A549 (cell line): ENCODE data around the gene MGLL. TPM values are rescaled to one million over a fixed set of nuclear protein-coding genes. Genes with fewer than 3 reads are reported as not detected.

Source experiments
- ATAC-seq, 2 experiments: fragments of 200-7000 bp in 1 of 2; fragments of >200 bp in 1 of 2; cut with Nextera tagmentation in 1 of 2; cut with Tn5 transposase in 1 of 2; 3 replicates each; pipeline versions ENCODE4 v1.8.0 to v1.9.1; 2018 to 2020; ENCODE audit warnings: mild to moderate bottlenecking in 1 of 2, moderate library complexity in 1 of 2
- CTCF ChIA-PET: fragments of 300-600 bp; sonication (Branson Sonifier 250); formaldehyde crosslinking; extraction: SDS; loops from one replicate; lab custom pipeline; 2021; ENCODE audit warnings: antibody characterized with exemption, inconsistent platforms; lab: Yijun Ruan, JAX
- POLR2A ChIA-PET: fragments of 350-600 bp; formaldehyde crosslinking; extraction: SDS; loops from one replicate; lab custom pipeline; 2021; ENCODE audit warnings: antibody characterized with exemption, inconsistent platforms; lab: Yijun Ruan, JAX
- DNase-seq, 2 experiments: peaks; one replicate each; pipeline versions ENCODE4 v3.0.0 to v3.0.0-alpha.2; 2011 to 2016; ENCODE audit warnings: low read depth in 1 of 2, low spot score in 1 of 2
- FAIRE-seq: peaks from 2 replicates; lab custom pipeline; 2011; peaks lifted over from hg19 to GRCh38; lab: Jason Lieb, UNC
- H3K27ac ChIP-seq, 2 experiments: fragments of >200 bp; sonication (Bioruptor Twin); formaldehyde crosslinking; 3 replicates each; pipeline ENCODE4 v1.5.1; 2016 to 2017
- H3K4me1 ChIP-seq: fragments of >200 bp; sonication (Bioruptor Twin); formaldehyde crosslinking; 3 replicates; pipeline ENCODE4 v1.6.1; 2016
- H3K4me2 ChIP-seq: fragments of >200 bp; sonication (Bioruptor Twin); formaldehyde crosslinking; 3 replicates; pipeline ENCODE4 v1.6.1; 2016
- H3K4me3 ChIP-seq: fragments of >200 bp; sonication (Bioruptor Twin); formaldehyde crosslinking; 3 replicates; pipeline ENCODE4 v1.5.1; 2016
- H3K9me3 ChIP-seq: fragments of >200 bp; sonication (Bioruptor Twin); formaldehyde crosslinking; 3 replicates; pipeline ENCODE4 v1.6.1; 2016
- CBX2 ChIP-seq: fragments of 200-600 bp; sonication (generic); IDR thresholded peaks from 2 replicates; pipeline ENCODE4 v1.6.1; 2016; ENCODE audit warnings: low read depth, mild to moderate bottlenecking, borderline replicate concordance
- CBX8 ChIP-seq: fragments of 200-600 bp; sonication (generic); IDR thresholded peaks from 2 replicates; pipeline ENCODE4 v1.6.1; 2016
- CEBPB ChIP-seq, 2 experiments: fragments of >200 bp in 1 of 2; sonication (Bioruptor Twin) in 1 of 2; formaldehyde crosslinking in 1 of 2; IDR thresholded peaks; 2 replicates each; pipeline ENCODE4 v1.6.1; 2012 to 2016
- EHF ChIP-seq: fragments of 250-450 bp; sonication (Bioruptor Pico); IDR thresholded peaks from 2 replicates; pipeline ENCODE4 v1.5.0; 2020; ENCODE audit warnings: mild to moderate bottlenecking
- ESRRA ChIP-seq: fragments of 150-350 bp; IDR thresholded peaks from 2 replicates; pipeline ENCODE4 v1.6.1; 2014; ENCODE audit warnings: mild to moderate bottlenecking, low read length, borderline replicate concordance
- FOSB ChIP-seq: fragments of 250-450 bp; sonication (Bioruptor Pico); IDR thresholded peaks from 2 replicates; pipeline ENCODE4 v1.5.0; 2020; ENCODE audit warnings: mild to moderate bottlenecking, moderate library complexity
- FOXS1 ChIP-seq: fragments of 250-450 bp; sonication (Bioruptor Pico); IDR thresholded peaks from 2 replicates; pipeline ENCODE4 v1.5.0; 2020; ENCODE audit warnings: mild to moderate bottlenecking, moderate library complexity
- HDAC2 ChIP-seq: fragments of 200-600 bp; sonication (generic); IDR thresholded peaks from 2 replicates; pipeline ENCODE4 v1.6.1; 2016
- HEYL ChIP-seq: fragments of 250-450 bp; sonication (Bioruptor Pico); IDR thresholded peaks from 2 replicates; pipeline ENCODE4 v1.8.0; 2021; ENCODE audit warnings: mild to moderate bottlenecking, moderate library complexity
- HOXA7 ChIP-seq: fragments of 250-450 bp; sonication (Bioruptor Pico); IDR thresholded peaks from 2 replicates; pipeline ENCODE4 v1.5.0; 2020; ENCODE audit warnings: mild to moderate bottlenecking, moderate library complexity
- HOXB5 ChIP-seq: fragments of 250-450 bp; sonication (Bioruptor Pico); IDR thresholded peaks from 2 replicates; pipeline ENCODE4 v1.5.0; 2020; ENCODE audit warnings: mild to moderate bottlenecking, moderate library complexity
- JUNB ChIP-seq: fragments of >200 bp; sonication (Bioruptor Twin); formaldehyde crosslinking; IDR thresholded peaks from 2 replicates; pipeline ENCODE4 v1.6.1; 2016
- MAFK ChIP-seq: fragments of 450-650 bp; IDR thresholded peaks from 2 replicates; pipeline ENCODE4 v1.6.1; 2014; ENCODE audit not compliant: partially characterized antibody
- MAZ ChIP-seq: fragments of 150-350 bp; IDR thresholded peaks from 2 replicates; pipeline ENCODE4 v1.6.1; 2014; ENCODE audit warnings: antibody characterized with exemption, low read depth, low read length, borderline replicate concordance
- MYC ChIP-seq: IDR thresholded peaks from 2 replicates; pipeline ENCODE4 v1.6.1; 2012; ENCODE audit warnings: mild to moderate bottlenecking, inconsistent platforms, low read length, improper control_type of control experiment, borderline replicate concordance
- NR3C1 ChIP-seq: fragments of >200 bp; sonication (Bioruptor Twin); formaldehyde crosslinking; IDR thresholded peaks from 3 replicates; pipeline ENCODE4 v1.6.1; 2017
- PHF8 ChIP-seq: fragments of 200-600 bp; sonication (generic); IDR thresholded peaks from 2 replicates; pipeline ENCODE4 v1.6.1; 2016; ENCODE audit warnings: low read depth, mild to moderate bottlenecking, antibody characterized with exemption, moderate library complexity, borderline replicate concordance
- RAD21 ChIP-seq, 2 experiments: fragments of >200 bp in 1 of 2; sonication (Bioruptor Twin) in 1 of 2; formaldehyde crosslinking in 1 of 2; IDR thresholded peaks in 1 of 2; conservative IDR thresholded peaks in 1 of 2; 2 replicates in 1 of 2; 3 replicates in 1 of 2; pipeline ENCODE4 v1.6.1; 2012 to 2018; ENCODE audit warnings: inconsistent platforms in 1 of 2
- RARB ChIP-seq: fragments of 250-450 bp; sonication (Bioruptor Pico); IDR thresholded peaks from 2 replicates; pipeline ENCODE4 v1.8.0; 2021; ENCODE audit warnings: mild to moderate bottlenecking, moderate library complexity
- RFX5 ChIP-seq: fragments of 450-650 bp; IDR thresholded peaks from 2 replicates; pipeline ENCODE4 v1.7.1; 2014; ENCODE audit warnings: antibody characterized with exemption, mild to moderate bottlenecking, moderate library complexity
- TFCP2L1 ChIP-seq: fragments of 250-450 bp; sonication (Bioruptor Pico); IDR thresholded peaks from 2 replicates; pipeline ENCODE4 v1.5.0; 2021; ENCODE audit warnings: mild to moderate bottlenecking
- TP53 ChIP-seq: fragments of 250-450 bp; sonication (Bioruptor Pico); IDR thresholded peaks from 2 replicates; pipeline ENCODE4 v1.5.0; 2021; ENCODE audit warnings: mild to moderate bottlenecking, moderate library complexity
- ZNF302 ChIP-seq: fragments of 250-450 bp; sonication (Bioruptor Pico); IDR thresholded peaks from 2 replicates; pipeline ENCODE4 v1.9.0; 2021; ENCODE audit warnings: inconsistent platforms, mild to moderate bottlenecking, moderate library complexity
- WGBS: methylation state at CpG from one replicate; pipeline ENCODE4 v1.1.6; 2017; ENCODE audit errors: missing lambda C conversion rate; 5-methylcytosine and 5-hydroxymethylcytosine counted together
- polyA plus RNA-seq, 4 experiments: library from polyadenylated mRNA; depleted of rRNA in 3 of 4; stranded (reverse); fragments of >200 nt; fragmentation: RNase III in 1 of 4; extraction: RNeasy Plus Mini Kit Qiagen cat#74134 plus additional on column Dnase treatment in 1 of 4; gene quantifications; 2 replicates in 3 of 4; 3 replicates in 1 of 4; pipeline ENCODE4 v1.2.3, GENCODE V29; 2011 to 2017
- TF ChIP-seq, protein P1 (sequence below): fragments of 200-600 bp; sonication (generic); IDR thresholded peaks from 2 replicates; pipeline ENCODE4 v1.6.1; 2016; ENCODE audit warnings: antibody characterized with exemption, mild to moderate bottlenecking, moderate library complexity
- TF ChIP-seq, protein P2 (sequence below): IDR thresholded peaks from 2 replicates; pipeline ENCODE4 v1.6.1; 2012
- TF ChIP-seq, protein P3 (sequence below): fragments of 450-650 bp; IDR thresholded peaks from 2 replicates; pipeline ENCODE4 v1.6.1; 2014; ENCODE audit warnings: antibody characterized with exemption
- TF ChIP-seq, protein P4 (sequence below): fragments of >200 bp; sonication (Bioruptor Twin); formaldehyde crosslinking; IDR thresholded peaks from 2 replicates; pipeline ENCODE4 v1.6.1; 2016
- TF ChIP-seq, protein P5 (sequence below): IDR thresholded peaks from 2 replicates; pipeline ENCODE4 v1.6.1; 2012
- TF ChIP-seq, protein P6 (sequence below): fragments of >200 bp; sonication (Bioruptor Twin); formaldehyde crosslinking; IDR thresholded peaks from 3 replicates; pipeline ENCODE4 v1.5.1; 2016

MGLL gene
- polyA plus RNA-seq, 2 of the 4 experiments (the other 2 are of a cell fraction): 38.5 to 41.5 TPM

DNA sequence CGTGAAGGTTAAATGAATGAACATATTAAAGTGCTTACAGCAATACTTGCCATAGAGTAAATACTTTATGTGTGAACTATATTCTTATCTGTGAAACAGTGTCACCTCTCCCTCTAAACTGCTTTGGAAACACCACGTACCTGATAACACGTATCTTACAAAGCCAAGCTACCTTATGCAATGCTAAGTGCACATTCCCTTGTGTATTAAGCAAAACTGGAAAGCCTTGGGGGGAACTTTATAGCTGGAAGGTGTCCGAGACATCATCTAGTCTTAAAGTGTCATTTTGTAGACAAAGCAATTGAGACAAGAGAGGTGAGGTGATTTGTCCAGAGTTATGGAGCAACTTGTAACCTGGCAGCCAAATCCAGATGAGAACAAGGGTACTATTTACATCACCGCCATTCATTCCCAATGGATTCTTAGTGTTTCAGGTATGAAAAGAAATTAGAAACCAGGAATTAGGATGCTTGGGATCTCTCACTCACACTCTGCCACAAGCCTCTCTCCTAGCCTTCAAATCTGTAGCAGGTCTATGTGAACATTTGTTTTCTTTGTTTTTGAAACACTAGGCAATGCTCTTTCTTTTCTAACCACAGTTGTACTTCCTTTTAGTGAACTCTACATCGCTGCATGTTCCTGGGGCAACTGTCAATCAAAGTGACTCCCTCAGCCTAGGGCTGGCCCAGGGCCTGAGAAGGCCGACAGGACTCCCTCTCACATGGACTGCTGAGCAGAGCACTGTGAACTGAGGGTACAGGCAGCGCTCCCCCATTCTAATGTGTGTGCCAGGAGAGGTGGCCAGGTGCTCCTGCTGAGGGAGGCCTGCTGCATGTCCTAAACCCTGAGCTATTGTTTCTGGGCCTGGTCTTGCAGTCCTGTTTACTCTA, 13.9 kb upstream of the MGLL start:
- no peak for ATAC-seq
- TF ChIP-seq RAD21 (conservative IDR thresholded peaks at IDR 0.05 in 1 of 2, IDR thresholded peaks at IDR 0.05 in 1 of 2) (no peak), ZNF302 (CRISPR knock-in tag) (no peak), HOXA7 (CRISPR knock-in tag) (no peak), JUNB (no peak), HOXB5 (CRISPR knock-in tag) (no peak), NR3C1 (no peak), CBX2 (no peak), MAFK (no peak), EHF (CRISPR knock-in tag) (no peak), HDAC2 (no peak), TP53 (CRISPR knock-in tag) (no peak), CBX8 (no peak), HEYL (CRISPR knock-in tag) (no peak), PHF8 (no peak), CEBPB (IDR thresholded peaks at IDR 0.05) (no peak)
- TF ChIP-seq, protein P1, sequence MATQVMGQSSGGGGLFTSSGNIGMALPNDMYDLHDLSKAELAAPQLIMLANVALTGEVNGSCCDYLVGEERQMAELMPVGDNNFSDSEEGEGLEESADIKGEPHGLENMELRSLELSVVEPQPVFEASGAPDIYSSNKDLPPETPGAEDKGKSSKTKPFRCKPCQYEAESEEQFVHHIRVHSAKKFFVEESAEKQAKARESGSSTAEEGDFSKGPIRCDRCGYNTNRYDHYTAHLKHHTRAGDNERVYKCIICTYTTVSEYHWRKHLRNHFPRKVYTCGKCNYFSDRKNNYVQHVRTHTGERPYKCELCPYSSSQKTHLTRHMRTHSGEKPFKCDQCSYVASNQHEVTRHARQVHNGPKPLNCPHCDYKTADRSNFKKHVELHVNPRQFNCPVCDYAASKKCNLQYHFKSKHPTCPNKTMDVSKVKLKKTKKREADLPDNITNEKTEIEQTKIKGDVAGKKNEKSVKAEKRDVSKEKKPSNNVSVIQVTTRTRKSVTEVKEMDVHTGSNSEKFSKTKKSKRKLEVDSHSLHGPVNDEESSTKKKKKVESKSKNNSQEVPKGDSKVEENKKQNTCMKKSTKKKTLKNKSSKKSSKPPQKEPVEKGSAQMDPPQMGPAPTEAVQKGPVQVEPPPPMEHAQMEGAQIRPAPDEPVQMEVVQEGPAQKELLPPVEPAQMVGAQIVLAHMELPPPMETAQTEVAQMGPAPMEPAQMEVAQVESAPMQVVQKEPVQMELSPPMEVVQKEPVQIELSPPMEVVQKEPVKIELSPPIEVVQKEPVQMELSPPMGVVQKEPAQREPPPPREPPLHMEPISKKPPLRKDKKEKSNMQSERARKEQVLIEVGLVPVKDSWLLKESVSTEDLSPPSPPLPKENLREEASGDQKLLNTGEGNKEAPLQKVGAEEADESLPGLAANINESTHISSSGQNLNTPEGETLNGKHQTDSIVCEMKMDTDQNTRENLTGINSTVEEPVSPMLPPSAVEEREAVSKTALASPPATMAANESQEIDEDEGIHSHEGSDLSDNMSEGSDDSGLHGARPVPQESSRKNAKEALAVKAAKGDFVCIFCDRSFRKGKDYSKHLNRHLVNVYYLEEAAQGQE: no peak
- TF ChIP-seq, protein P2, sequence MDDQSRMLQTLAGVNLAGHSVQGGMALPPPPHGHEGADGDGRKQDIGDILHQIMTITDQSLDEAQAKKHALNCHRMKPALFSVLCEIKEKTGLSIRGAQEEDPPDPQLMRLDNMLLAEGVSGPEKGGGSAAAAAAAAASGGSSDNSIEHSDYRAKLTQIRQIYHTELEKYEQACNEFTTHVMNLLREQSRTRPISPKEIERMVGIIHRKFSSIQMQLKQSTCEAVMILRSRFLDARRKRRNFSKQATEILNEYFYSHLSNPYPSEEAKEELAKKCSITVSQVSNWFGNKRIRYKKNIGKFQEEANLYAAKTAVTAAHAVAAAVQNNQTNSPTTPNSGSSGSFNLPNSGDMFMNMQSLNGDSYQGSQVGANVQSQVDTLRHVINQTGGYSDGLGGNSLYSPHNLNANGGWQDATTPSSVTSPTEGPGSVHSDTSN: no peak
- TF ChIP-seq, protein P3, sequence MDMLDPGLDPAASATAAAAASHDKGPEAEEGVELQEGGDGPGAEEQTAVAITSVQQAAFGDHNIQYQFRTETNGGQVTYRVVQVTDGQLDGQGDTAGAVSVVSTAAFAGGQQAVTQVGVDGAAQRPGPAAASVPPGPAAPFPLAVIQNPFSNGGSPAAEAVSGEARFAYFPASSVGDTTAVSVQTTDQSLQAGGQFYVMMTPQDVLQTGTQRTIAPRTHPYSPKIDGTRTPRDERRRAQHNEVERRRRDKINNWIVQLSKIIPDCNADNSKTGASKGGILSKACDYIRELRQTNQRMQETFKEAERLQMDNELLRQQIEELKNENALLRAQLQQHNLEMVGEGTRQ: no peak

DNA sequence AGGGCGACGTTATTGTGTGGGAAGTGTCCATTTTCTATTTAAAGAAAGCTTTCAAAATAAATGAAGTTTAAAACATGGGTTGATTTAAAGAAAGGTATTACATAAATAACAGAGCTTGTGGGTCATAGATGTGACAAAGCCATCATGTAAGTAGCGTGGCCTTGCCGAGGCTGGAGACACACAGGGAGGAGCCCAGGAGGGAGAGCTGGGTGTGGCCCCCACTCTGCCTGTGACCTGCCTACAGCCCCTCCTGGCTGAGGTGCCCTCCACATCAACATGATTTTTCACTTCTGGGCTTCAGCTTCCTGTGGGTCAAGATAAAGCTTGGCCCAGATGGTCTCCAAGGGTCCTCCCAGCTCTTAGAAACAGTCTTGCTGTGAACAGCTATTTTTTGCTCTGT, 12.5 kb upstream of the MGLL start:
- FAIRE-seq (no peak), ATAC-seq (no peak), DNase-seq (no peak)
- CTCF ChIA-PET: interaction anchor here (0.7 kb wide), 1 partner anchor 139 kb away, joined by 3 read pairs; no protein-coding TSS in a partner anchor
- POLR2A ChIA-PET: no interaction called here
- no peak overlapping the region for H3K27ac ChIP-seq
- H3K9me3 ChIP-seq: peaks cover 14% of the 10 kb centered on the region
- H3K4me1 ChIP-seq: 0 out of 3 replicates have a peak, but pooled peaks cover 3% of the 10 kb centered on the region
- no peak overlapping the region for H3K4me2 ChIP-seq
- WGBS: 95% methylated on average over 4 of the region's 4 CpGs
- H3K4me3 ChIP-seq: no peak overlapping the region
- no peak for TF ChIP-seq TFCP2L1
- TF ChIP-seq, protein P2: no peak
- TF ChIP-seq, protein P4, sequence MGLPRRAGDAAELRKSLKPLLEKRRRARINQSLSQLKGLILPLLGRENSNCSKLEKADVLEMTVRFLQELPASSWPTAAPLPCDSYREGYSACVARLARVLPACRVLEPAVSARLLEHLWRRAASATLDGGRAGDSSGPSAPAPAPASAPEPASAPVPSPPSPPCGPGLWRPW: no peak
- no peak for TF ChIP-seq FOSB (CRISPR knock-in tag)
- no peak for TF ChIP-seq ESRRA
- TF ChIP-seq, protein P5, sequence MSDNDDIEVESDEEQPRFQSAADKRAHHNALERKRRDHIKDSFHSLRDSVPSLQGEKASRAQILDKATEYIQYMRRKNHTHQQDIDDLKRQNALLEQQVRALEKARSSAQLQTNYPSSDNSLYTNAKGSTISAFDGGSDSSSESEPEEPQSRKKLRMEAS: no peak
- no peak for TF ChIP-seq ZNF302 (CRISPR knock-in tag)
- TF ChIP-seq FOXS1 (CRISPR knock-in tag): no peak
- TF ChIP-seq RFX5: no peak
- TF ChIP-seq, protein P6, sequence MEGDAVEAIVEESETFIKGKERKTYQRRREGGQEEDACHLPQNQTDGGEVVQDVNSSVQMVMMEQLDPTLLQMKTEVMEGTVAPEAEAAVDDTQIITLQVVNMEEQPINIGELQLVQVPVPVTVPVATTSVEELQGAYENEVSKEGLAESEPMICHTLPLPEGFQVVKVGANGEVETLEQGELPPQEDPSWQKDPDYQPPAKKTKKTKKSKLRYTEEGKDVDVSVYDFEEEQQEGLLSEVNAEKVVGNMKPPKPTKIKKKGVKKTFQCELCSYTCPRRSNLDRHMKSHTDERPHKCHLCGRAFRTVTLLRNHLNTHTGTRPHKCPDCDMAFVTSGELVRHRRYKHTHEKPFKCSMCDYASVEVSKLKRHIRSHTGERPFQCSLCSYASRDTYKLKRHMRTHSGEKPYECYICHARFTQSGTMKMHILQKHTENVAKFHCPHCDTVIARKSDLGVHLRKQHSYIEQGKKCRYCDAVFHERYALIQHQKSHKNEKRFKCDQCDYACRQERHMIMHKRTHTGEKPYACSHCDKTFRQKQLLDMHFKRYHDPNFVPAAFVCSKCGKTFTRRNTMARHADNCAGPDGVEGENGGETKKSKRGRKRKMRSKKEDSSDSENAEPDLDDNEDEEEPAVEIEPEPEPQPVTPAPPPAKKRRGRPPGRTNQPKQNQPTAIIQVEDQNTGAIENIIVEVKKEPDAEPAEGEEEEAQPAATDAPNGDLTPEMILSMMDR: no peak
- no peak for TF ChIP-seq JUNB
- TF ChIP-seq RARB (CRISPR knock-in tag): no peak
- TF ChIP-seq MAZ: no peak
- no peak for TF ChIP-seq MYC

More for the DNA sequence above, 13.9 kb upstream of the MGLL start:
- Histone ChIP-seq H3K4me3 (no peak overlapping the region), H3K27ac (no peak overlapping the region), H3K9me3 (no peaks in the 10 kb centered on the region), H3K4me2 (no peak overlapping the region), H3K4me1 (0 out of 3 replicates have a peak, but pooled peaks cover 3% of the 10 kb centered on the region)
- ChIA-PET CTCF (interaction anchor here (0.8 kb wide), 1 partner anchor 123 kb away, joined by 3 read pairs; no protein-coding TSS in a partner anchor), POLR2A (no interaction called here)
- DNase-seq (no peak), FAIRE-seq (no peak)
- WGBS: 87% methylated on average over 6 of the region's 8 CpGs
